ENCODE data around the gene FASTK.
"Not testable (repeated sequence)": the region's sequence is repeated elsewhere in the genome, so short reads cannot be mapped to it uniquely, and the experiment has no call there.

The FASTK gene

DNA sequence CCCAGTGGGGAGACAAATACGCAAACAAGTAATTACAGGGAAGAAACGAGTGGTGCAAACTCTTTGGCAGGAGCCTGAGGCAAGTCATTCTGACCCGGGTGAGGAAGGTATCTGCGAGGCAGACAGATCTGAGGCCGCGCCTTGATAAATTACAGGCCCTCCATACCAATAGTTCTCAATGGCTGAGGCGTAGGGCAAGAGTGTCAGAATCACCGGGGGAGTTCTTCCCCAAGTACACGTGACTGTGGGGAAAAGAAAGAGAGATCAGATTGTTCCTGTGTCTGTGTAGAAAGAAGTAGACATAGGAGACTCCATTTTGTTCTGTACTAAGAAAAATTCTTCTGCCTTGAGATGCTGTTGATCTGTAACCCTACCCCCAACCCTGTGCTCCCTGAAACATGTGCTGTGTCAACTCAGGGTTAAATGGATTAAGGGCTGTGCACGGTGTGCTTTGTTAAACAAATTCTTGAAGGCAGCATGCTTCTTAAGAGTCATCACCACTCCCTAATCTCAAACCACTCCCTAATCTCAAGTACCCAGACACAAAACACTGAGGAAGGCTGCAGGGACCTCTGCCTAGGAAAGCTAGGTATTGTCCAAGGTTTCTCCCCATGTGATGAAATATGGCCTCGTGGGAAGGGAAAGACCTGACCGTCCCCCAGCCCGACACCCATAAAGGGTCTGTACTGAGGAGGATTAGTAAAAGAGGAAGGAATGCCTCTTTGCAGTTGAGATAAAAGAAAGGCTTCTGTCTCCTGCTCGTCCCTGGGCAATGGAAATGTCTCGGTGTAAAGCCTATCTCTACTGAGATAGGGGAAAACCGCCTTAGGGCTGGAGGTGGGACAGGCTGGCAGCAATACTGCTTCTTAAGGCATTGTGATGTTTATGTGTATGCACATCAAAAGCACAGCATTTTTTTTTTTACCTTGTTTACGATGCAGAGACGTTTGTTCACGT lies 53.6 kb downstream of the FASTK start:
- not testable (repeated sequence) for DNase-seq (ENCODE audit: low read depth in 2 of 2)

Measured in stimulated activated CD4-positive, alpha-beta T cell treated with anti-CD3 and anti-CD28 coated beads, Interleukin-1b, Interleukin-23, amount 100 ng/mL, for 1 hour (primary cell).